ENCODE measurements around the gene MARS1.

GRCh38 chr12:57520053-57520818 lies 32.4 kb downstream of the MARS1 start, which contains the start of gene DDIT3:
- TF ChIP-seq EZH2 (IDR thresholded peaks at IDR 0.05) (no peak), POLR2AphosphoS5 (IDR thresholded peaks at IDR 0.05; ENCODE audit: borderline replicate concordance, low read depth, low read length) (peak; percentile 99), FOXP2 (optimal IDR thresholded peaks at IDR 0.05; ENCODE audit: control extremely low read depth, extremely low read length, insufficient read depth) (no peak)

All from SK-N-MC (cell line).